Stimulated activated CD4-positive, alpha-beta T cell treated with anti-CD3 and anti-CD28 coated beads, TNF-alpha, amount 100 ng/mL, for 1 hour (primary cell): Measurements from ENCODE around the gene GDPD5.

Experiments
- DNase-seq, 3 donors: peaks; one replicate each; pipeline ENCODE4 v3.0.0-alpha.2; 2020; ENCODE audit warnings: low read depth in 3 of 3, low spot score in 1 of 3

The GDPD5 gene

GRCh38 chr11:75493626-75494025, 32.1 kb downstream of the GDPD5 start:
- DNase-seq = no peak

- DNase-seq = peak; percentile 22 to 43 (median 42)
Observed at GRCh38 chr11:75492181-75492820, 33.4 kb downstream of the GDPD5 start.

GRCh38 chr11:75491465-75491864, 34.3 kb downstream of the GDPD5 start:
- no peak for DNase-seq

DNA sequence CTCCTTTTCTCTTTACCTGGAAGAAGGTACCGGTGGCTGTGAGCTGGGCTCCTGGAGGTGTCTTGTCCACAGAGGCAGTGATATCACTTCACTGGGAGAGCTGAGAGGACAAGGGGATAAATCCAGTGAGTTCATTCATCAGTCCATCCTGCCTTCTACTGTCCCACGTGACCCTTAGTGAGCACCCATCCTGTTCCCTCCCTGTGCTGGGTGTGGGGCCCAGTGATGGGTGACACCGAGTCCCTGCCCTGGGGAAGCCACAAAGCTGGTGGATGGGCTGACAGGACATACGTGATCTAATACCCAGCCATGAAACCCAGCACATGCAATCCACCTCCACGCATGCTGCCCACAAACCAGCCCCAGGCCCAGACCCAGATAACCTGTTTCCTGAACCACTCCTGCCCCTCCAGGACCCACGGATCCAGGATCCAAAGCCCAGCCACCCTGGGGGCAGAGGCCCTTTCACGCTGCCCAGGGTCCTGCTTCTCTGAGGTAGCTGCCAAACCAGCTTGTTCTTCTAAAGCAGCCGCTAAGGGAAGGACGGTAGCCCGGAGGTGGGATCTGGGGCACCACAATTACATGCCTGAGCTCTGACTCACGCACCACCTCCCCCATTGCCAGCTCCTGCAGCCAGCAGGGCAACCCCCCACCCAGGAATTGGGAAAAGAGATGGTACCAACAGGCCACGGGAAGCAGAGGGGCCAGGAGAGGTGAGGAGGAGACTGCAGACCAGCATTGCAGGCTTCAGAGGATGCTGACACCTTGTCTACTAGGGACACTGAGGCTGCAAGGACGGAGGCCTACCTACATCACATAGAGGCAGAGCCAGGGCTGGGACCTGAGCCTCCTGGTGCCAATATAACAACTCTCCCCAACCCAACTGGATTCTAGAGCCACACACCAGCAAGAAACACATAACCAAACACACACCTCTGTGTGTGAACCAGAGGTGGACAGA, 35.2 kb downstream of the GDPD5 start:
- DNase-seq = no peak

- DNase-seq = no peak
Observed at GRCh38 chr11:75487365-75487764, 38.4 kb downstream of the GDPD5 start.

DNA sequence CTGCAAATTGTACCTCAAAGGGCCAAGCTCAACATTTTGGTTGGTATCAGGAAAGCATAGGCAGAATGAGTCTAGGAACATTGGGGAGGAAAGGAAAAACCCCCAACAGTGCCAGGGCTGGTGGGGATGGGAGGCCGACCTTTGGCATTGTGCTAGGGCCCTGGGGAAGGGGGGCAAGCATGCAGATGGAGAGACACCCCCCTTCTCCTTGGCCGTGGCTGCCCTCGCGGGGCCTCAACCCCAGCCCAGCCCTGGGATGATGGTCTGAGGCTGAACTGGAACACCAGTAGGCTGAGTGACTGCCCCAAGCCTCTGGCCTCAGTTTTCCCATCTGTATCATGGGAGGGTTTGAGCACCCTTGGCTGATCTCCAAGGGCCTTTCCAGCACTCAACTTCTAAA, 40.0 kb downstream of the GDPD5 start:
- no peak for DNase-seq

DNA sequence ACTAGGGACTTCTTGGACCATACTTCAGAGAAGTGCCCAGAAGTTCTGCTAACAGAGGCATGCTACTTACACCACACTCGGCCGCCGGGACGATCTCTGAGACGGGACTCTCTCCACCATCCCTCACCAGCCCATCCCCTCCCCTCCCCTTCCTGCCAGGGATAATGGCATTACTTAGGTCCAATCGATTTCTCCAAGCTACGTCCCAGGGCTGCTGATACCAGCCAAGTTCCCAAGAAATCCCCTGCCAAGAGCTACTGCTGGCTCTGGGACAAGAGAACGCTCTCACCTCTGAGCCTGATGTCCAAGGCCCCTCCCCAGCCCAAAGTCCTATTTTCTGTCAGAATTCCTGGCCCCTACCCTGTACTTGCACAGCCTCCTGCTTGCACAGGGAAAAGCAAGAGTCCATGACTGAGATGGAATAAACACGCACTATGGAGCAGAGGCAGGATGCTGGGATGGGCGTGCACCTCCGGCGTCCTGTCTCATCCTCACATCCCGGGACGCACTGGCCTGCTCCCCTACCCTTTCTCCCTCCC, 42.7 kb downstream of the GDPD5 start:
- no peak for DNase-seq

DNA sequence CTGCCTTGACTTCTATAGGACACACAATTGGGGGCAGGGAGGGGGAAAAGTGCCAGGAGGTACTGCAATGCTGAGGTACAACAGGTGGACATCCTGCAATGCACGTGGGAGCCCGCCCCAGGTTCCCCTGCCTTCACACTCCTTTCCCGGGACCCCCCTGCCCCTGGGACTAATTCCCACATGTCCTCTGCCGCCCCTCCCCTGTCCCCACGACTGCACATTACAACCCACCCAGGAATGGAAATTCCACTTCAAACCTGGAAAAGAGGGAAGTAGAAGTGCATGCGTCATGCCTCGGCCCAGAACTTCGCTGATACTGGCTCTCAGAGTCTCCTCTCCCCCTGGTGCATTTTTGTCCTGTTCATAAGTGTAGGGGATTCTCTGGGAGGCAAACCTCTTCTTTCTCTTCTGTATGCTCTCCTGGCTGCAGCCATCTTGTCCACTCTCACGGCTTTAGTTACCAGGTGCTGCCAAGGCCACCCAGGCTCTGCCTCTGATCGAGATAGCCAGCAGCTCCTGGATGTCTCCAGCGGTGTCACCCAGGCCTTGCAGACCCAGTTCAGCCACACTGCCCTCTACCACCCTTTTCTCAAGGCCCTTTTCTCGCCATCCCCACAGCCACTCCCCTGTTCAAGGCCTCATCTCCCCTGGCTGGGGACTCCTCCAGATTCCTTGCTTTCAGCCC, 43.7 kb downstream of the GDPD5 start:
- no peak for DNase-seq

- no peak for DNase-seq
Observed at GRCh38 chr11:75481223-75481921, 44.4 kb downstream of the GDPD5 start.

GRCh38 chr11:75480185-75481175, 45.3 kb downstream of the GDPD5 start:
- DNase-seq = no peak

GRCh38 chr11:75479597-75480145, 46.1 kb downstream of the GDPD5 start:
- no peak for DNase-seq

DNA sequence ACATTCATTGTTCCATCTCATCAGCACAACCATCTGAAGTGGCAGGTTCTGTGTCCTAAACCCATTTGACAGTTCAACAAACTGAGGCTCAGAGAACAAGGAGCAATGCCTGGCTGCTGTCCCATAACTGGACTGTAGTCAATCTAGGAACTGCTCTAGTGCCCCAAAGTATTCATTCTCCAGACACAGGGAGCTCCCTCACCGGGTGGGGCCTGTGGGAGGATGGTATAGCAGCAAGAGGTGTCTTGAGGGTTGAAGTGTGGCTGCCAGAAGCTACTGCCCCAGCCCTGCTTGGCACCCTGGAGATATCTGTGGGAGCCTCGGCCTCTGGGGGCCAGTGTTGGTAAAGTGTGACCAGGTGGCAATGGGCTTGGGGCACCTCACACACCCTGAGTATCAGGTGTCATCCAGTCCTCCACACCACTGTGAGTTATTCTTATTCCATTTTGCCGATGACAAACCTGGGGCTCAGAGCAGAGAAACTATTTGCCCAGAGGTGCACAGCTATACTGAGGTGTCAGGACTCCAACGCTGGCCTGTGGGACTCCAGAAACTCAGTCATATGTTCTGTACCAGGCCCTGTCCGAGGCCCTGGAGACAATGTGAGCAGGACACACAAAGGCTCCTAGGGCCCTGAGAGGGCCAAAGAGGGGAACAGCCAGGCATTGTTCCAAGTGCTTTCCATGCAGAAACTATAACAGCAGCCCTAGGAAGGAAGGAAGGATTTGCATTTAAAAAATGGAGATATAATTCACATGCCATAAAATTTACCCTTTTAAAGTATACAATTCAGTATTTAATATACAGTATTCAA, 46.8 kb downstream of the GDPD5 start:
- DNase-seq = no peak

- DNase-seq = no peak
Observed at GRCh38 chr11:75477614-75477935, 48.2 kb downstream of the GDPD5 start.

DNA sequence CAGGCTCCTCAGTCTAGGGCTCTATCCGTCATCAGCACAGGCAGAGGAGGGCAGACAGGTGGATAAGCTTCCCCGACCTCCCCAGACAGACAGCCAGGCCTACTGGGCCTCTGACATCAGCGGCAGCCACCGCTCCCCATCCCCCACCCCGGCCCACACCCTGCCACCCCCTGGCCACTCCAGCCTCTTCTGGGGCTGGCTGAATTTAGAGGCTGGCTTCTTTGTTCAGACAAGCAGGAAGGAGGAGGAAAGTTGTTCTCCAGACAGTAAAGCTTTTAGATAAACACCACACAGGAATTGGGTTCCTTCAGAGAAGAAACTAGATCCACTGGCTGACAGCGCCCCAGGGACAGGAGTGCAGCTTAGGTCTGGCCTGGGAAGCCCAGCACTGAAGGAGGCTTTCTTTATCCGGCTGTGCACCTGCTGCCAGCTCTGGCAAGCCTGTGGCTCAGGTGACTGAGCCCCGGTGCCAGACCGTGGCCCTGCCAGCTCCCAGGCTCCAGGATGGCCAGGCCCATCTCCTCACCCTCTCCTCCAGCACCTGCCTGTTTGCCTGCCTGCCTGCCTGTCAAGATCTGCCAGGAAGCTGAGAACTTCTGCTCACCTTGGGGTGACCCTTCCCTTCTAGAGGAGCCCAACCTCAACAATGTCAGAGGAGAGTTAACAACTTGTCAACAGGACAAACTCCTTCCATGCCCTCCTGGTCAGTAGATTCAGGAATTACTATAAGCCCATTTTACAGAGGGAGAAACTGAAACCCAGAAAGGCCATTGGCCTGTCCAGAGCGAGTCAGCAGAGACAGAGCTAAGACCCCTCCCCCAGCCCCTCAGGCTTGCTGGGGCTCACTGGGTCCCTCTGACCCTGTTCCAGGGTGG, 48.8 kb downstream of the GDPD5 start:
- DNase-seq = no peak

GRCh38 chr11:75475767-75476650, 49.7 kb downstream of the GDPD5 start:
- DNase-seq = no peak

DNA sequence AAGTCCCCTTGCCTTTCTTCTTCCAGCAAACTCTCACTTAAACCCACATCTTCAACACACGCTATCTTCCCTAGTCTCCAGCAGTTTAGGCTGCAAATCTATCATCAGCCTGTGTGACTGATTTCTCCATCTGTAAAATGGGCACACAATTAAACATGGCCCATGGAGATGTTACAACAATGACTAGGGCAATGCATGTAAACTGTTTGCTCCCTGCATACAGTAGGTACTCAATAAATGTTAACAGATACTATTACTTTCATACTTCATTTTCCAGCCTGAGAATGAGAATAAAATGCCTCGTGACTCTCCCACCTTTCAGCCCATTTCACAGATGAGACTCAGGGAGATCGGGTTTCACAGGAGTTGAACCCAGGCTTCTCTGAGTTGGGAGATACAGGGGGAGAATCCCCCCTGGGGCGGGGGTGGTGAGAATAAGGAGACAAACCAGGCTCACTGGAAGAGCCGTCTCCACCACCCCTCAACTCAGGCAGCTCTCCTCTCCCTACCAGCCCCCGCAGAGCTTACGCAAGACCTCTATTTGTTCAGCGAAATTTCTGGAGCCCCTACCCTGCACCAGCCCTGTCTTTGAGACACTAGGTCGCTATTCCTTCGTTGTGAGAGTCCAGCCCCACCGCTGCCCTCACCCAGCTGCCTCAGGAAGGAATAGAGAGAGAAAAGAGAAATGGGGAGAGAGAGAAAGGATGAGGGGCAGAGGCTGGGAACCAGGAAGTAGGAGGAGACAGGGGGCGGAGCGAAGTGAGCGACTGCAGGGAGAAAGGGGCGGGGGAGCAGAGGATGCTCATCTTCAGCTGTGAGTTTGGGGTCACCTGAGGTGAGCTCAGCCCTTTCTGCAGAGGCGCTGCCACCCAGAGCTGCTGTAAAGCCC, 50.6 kb downstream of the GDPD5 start:
- peak in 2 of 3 donors; percentile 27 to 30 for DNase-seq
